GM19193 (cell line): ENCODE results near the gene PPP1R8.

Experiments
- POLR2A ChIP-seq: IDR thresholded peaks from 4 replicates; pipeline ENCODE4 v1.6.1; 2011; ENCODE audit not compliant: insufficient read depth, insufficient read length; ENCODE audit errors: extremely low read depth

Gene PPP1R8

GRCh38 chr1:27830621-27831440, at the start of gene PPP1R8:
Gene PPP1R8 (plus strand): TSS chr1:27830782. CDS start chr1:27830836, 54 bp downstream.
- TF ChIP-seq POLR2A = peak; percentile 97

- TF ChIP-seq POLR2A = no peak
These were observed 47.6 kb upstream of the PPP1R8 start for GRCh38 chr1:27782950-27783349.

GRCh38 chr1:27784700-27785099, 45.9 kb upstream of the PPP1R8 start:
- no peak for TF ChIP-seq POLR2A

GRCh38 chr1:27785781-27786455, 44.7 kb upstream of the PPP1R8 start:
- no peak for TF ChIP-seq POLR2A

- no peak for TF ChIP-seq POLR2A
These were observed 42.7 kb upstream of the PPP1R8 start for GRCh38 chr1:27787895-27788294.

GRCh38 chr1:27789540-27790041, 41.0 kb upstream of the PPP1R8 start:
- TF ChIP-seq POLR2A = no peak

GRCh38 chr1:27795601-27796000, 35.0 kb upstream of the PPP1R8 start:
- TF ChIP-seq POLR2A = no peak

- TF ChIP-seq POLR2A = no peak
These were observed 25.8 kb upstream of the PPP1R8 start for GRCh38 chr1:27804791-27805190.

- no peak for TF ChIP-seq POLR2A
These were observed 23.8 kb upstream of the PPP1R8 start for GRCh38 chr1:27806758-27807157.

GRCh38 chr1:27807385-27807784, 23.2 kb upstream of the PPP1R8 start:
- TF ChIP-seq POLR2A = no peak

GRCh38 chr1:27809883-27810282, 20.7 kb upstream of the PPP1R8 start:
- TF ChIP-seq POLR2A = no peak

GRCh38 chr1:27811741-27812500, 18.7 kb upstream of the PPP1R8 start:
- no peak for TF ChIP-seq POLR2A

GRCh38 chr1:27816921-27817630, 13.5 kb upstream of the PPP1R8 start:
- TF ChIP-seq POLR2A = no peak

GRCh38 chr1:27821761-27822315, 8.7 kb upstream of the PPP1R8 start:
- no peak for TF ChIP-seq POLR2A
